H1 (cell line): ENCODE measurements around the gene ARID2. TPM values are rescaled to one million over a fixed set of nuclear protein-coding genes. Genes with fewer than 3 reads are reported as not detected.

Experiments
- CTCF ChIA-PET: fragments of 300-600 bp; sonication (Branson Sonifier 250); formaldehyde crosslinking; loops from one replicate; lab custom pipeline; 2021; ENCODE audit not compliant: partially characterized antibody; lab: Charles Lee
- POLR2A ChIA-PET: fragments of 300-600 bp; sonication (Branson Sonifier 250); formaldehyde crosslinking; loops from one replicate; lab custom pipeline; 2021; ENCODE audit warnings: inconsistent platforms; ENCODE audit not compliant: partially characterized antibody; lab: Charles Lee
- DNase-seq, 2 experiments: peaks; one replicate each; pipeline versions ENCODE4 v3.0.0 to v3.0.0-alpha.2; 2010 to 2022; ENCODE audit warnings: low spot score in 2 of 2, low read depth in 1 of 2, mixed read lengths in 1 of 2
- FAIRE-seq: peaks from 2 replicates; lab custom pipeline; 2011; peaks lifted over from hg19 to GRCh38; lab: Jason Lieb, UNC
- H2AFZ ChIP-seq: 2 replicates; pipeline ENCODE4 v1.8.1; 2012; ENCODE audit warnings: low read length, inconsistent platforms
- H2AK5ac ChIP-seq: 2 replicates; pipeline ENCODE4 v1.6.1; 2013; ENCODE audit warnings: low read depth, low read length
- H2BK120ac ChIP-seq: replicated peaks from 2 replicates; pipeline ENCODE3; 2013; ENCODE audit warnings: low read depth, low read length, inconsistent platforms
- H2BK12ac ChIP-seq: 2 replicates; pipeline ENCODE4 v1.6.1; 2013; ENCODE audit warnings: low read depth, low read length
- H2BK15ac ChIP-seq: 2 replicates; pipeline ENCODE4 v1.6.1; 2013; ENCODE audit warnings: low read length
- H2BK20ac ChIP-seq: 2 replicates; pipeline ENCODE4 v1.6.1; 2013; ENCODE audit warnings: low read length
- H2BK5ac ChIP-seq: 2 replicates; pipeline ENCODE4 v1.6.1; 2013; ENCODE audit warnings: low read depth, low read length
- H3K14ac ChIP-seq: 2 replicates; pipeline ENCODE4 v1.6.1; 2013; ENCODE audit warnings: inconsistent platforms; ENCODE audit not compliant: insufficient read length
- H3K18ac ChIP-seq: 2 replicates; pipeline ENCODE4 v1.6.1; 2013; ENCODE audit warnings: low read length; ENCODE audit errors: extremely low read depth
- H3K23ac ChIP-seq: 2 replicates; pipeline ENCODE4 v1.6.1; 2013; ENCODE audit warnings: inconsistent platforms; ENCODE audit not compliant: insufficient read length
- H3K23me2 ChIP-seq: 2 replicates; pipeline ENCODE4 v1.6.1; 2013; ENCODE audit warnings: low read depth, low read length
- H3K27ac ChIP-seq: 2 replicates; pipeline ENCODE4 v1.6.1; 2011; ENCODE audit warnings: low read depth, low read length, inconsistent platforms
- H3K27me3 ChIP-seq, 4 experiments: replicated peaks in 1 of 4; 1 replicate in 1 of 4; 2 replicates in 3 of 4; pipeline versions ENCODE4 v1.6.1 to v1.8.1; 2011 to 2013; ENCODE audit warnings: low read length in 3 of 4, mild to moderate bottlenecking in 3 of 4, inconsistent platforms in 2 of 4, mixed read lengths in 2 of 4, moderate library complexity in 1 of 4; ENCODE audit not compliant: control insufficient read depth in 3 of 4, insufficient read depth in 3 of 4; ENCODE audit errors: extremely low read depth in 1 of 4
- H3K36me3 ChIP-seq, 4 experiments: 2 replicates each; pipeline versions ENCODE4 v1.6.1 to v1.8.1; 2011 to 2013; ENCODE audit warnings: mild to moderate bottlenecking in 4 of 4, low read length in 3 of 4, moderate library complexity in 2 of 4, control low read depth in 1 of 4, inconsistent platforms in 1 of 4; ENCODE audit not compliant: insufficient read depth in 4 of 4, control insufficient read depth in 2 of 4
- H3K4ac ChIP-seq: replicated peaks from 2 replicates; pipeline ENCODE3; 2013; ENCODE audit warnings: low read length, low read depth, mixed read lengths, inconsistent platforms; ENCODE audit not compliant: insufficient read length
- H3K4me1 ChIP-seq, 4 experiments: replicated peaks in 1 of 4; 1 replicate in 1 of 4; 2 replicates in 3 of 4; pipeline versions ENCODE4 v1.6.1 to v1.8.1; 2011 to 2013; ENCODE audit warnings: low read length in 3 of 4, inconsistent platforms in 2 of 4, mixed read lengths in 1 of 4; ENCODE audit not compliant: insufficient read depth in 4 of 4, control insufficient read depth in 3 of 4
- H3K4me2 ChIP-seq, 2 experiments: 2 replicates each; pipeline versions ENCODE4 v1.6.1 to v1.8.1; 2011 to 2013; ENCODE audit warnings: low read depth in 2 of 2, low read length in 2 of 2, control low read depth in 1 of 2, inconsistent platforms in 1 of 2, mild to moderate bottlenecking in 1 of 2; ENCODE audit not compliant: insufficient read depth in 1 of 2
- H3K4me3 ChIP-seq, 4 experiments: fragments of 200-600, 300-600 bp in 1 of 4; sonication (generic), shearing (Covaris generic), sonication (Bioruptor Twin) in 1 of 4; 2 replicates each; pipeline versions ENCODE4 v1.5.1 to v1.8.1; 2011 to 2016; ENCODE audit warnings: low read length in 4 of 4, low read depth in 3 of 4, control low read depth in 2 of 4, inconsistent platforms in 2 of 4, mild to moderate bottlenecking in 2 of 4, mixed read lengths in 1 of 4, moderate library complexity in 1 of 4; ENCODE audit not compliant: insufficient read depth in 2 of 4; ENCODE audit errors: extremely low read depth in 1 of 4
- H3K56ac ChIP-seq: replicated peaks from 2 replicates; pipeline ENCODE3; 2013; ENCODE audit warnings: low read depth, mild to moderate bottlenecking, mixed read lengths, low read length, inconsistent platforms; ENCODE audit not compliant: insufficient read length
- H3K79me1 ChIP-seq: 2 replicates; pipeline ENCODE4 v1.6.1; 2013; ENCODE audit warnings: low read depth, low read length, control low read depth
- H3K79me2 ChIP-seq, 2 experiments: 2 replicates each; pipeline versions ENCODE4 v1.6.1 to v1.8.1; 2012 to 2013; ENCODE audit warnings: low read length in 2 of 2, mild to moderate bottlenecking in 2 of 2, inconsistent platforms in 1 of 2; ENCODE audit not compliant: insufficient read depth in 2 of 2, control insufficient read depth in 1 of 2
- H3K9ac ChIP-seq, 4 experiments: replicated peaks in 1 of 4; 1 replicate in 1 of 4; 2 replicates in 3 of 4; pipeline versions ENCODE4 v1.6.1 to v1.8.1; 2011 to 2013; ENCODE audit warnings: low read depth in 3 of 4, low read length in 3 of 4, control low read depth in 2 of 4, mild to moderate bottlenecking in 2 of 4, moderate library complexity in 2 of 4, inconsistent platforms in 1 of 4; ENCODE audit errors: extremely low read depth in 1 of 4
- H3K9me3 ChIP-seq, 2 experiments: 2 replicates each; pipeline versions ENCODE4 v1.6.1 to v1.8.1; 2012 to 2013; ENCODE audit warnings: mild to moderate bottlenecking in 2 of 2, moderate library complexity in 2 of 2, control low read depth in 1 of 2, inconsistent platforms in 1 of 2, low read depth in 1 of 2, low read length in 1 of 2, mixed read lengths in 1 of 2; ENCODE audit not compliant: insufficient read depth in 2 of 2
- H4K20me1 ChIP-seq, 2 experiments: replicated peaks in 1 of 2; 2 replicates each; pipeline versions ENCODE3 to v1.8.1; 2011 to 2013; ENCODE audit warnings: inconsistent platforms in 2 of 2, low read length in 2 of 2, mild to moderate bottlenecking in 1 of 2; ENCODE audit not compliant: insufficient read depth in 2 of 2, control insufficient read depth in 1 of 2
- H4K5ac ChIP-seq: 2 replicates; pipeline ENCODE4 v1.6.1; 2013; ENCODE audit warnings: low read length, low read depth, mixed read lengths, inconsistent platforms; ENCODE audit not compliant: insufficient read length
- H4K8ac ChIP-seq: 2 replicates; pipeline ENCODE4 v1.8.0; 2013; ENCODE audit warnings: mild to moderate bottlenecking, moderate library complexity, low read length, inconsistent platforms; ENCODE audit not compliant: insufficient read depth; ENCODE audit errors: extremely low read depth
- H4K91ac ChIP-seq: replicated peaks from 2 replicates; pipeline ENCODE3; 2013; ENCODE audit warnings: low read length, mixed read lengths, inconsistent platforms; ENCODE audit not compliant: insufficient read length
- ASH2L ChIP-seq: fragments of 200-600, 300-600 bp; sonication (generic); IDR thresholded peaks from one replicate; pipeline ENCODE4 v1.7.1; 2017; ENCODE audit warnings: low read length
- BACH1 ChIP-seq: IDR thresholded peaks from 2 replicates; pipeline ENCODE4 v1.6.1; 2012; ENCODE audit warnings: low read length, improper control_type of control experiment
- BCL11A ChIP-seq, 2 experiments: IDR thresholded peaks; one replicate each; pipeline ENCODE4 v1.6.1; 2011; ENCODE audit warnings: low read depth in 2 of 2, low read length in 2 of 2, mild to moderate bottlenecking in 2 of 2
- GABPA ChIP-seq: IDR thresholded peaks from 2 replicates; pipeline ENCODE4 v1.6.1; 2011; ENCODE audit warnings: mild to moderate bottlenecking, low read length, moderate library complexity, borderline replicate concordance; ENCODE audit not compliant: insufficient read depth
- HDAC6 ChIP-seq: IDR thresholded peaks from one replicate; pipeline ENCODE4 v1.7.1; 2012; ENCODE audit warnings: low read depth, mild to moderate bottlenecking, inconsistent platforms, low read length, moderate library complexity
- NRF1 ChIP-seq: IDR thresholded peaks from 2 replicates; pipeline ENCODE4 v1.6.1; 2011; ENCODE audit warnings: mild to moderate bottlenecking, low read depth, low read length, improper control_type of control experiment
- RAD21 ChIP-seq, 2 experiments: IDR thresholded peaks in 1 of 2; conservative IDR thresholded peaks in 1 of 2; 2 replicates each; pipeline ENCODE4 v1.6.1; 2011; ENCODE audit warnings: low read depth in 2 of 2, low read length in 2 of 2, improper control_type of control experiment in 1 of 2, inconsistent platforms in 1 of 2, mild to moderate bottlenecking in 1 of 2, moderate library complexity in 1 of 2
- RNF2 ChIP-seq: fragments of 200-900, 300-1000 bp; sonication (generic); IDR thresholded peaks from 2 replicates; pipeline ENCODE4 v1.7.1; 2016; ENCODE audit warnings: borderline replicate concordance, low read depth, mild to moderate bottlenecking, antibody characterized with exemption, low read length; ENCODE audit not compliant: poor library complexity, severe bottlenecking; ENCODE audit errors: missing control alignments
- SAP30 ChIP-seq: fragments of 300-600 bp; sonication (generic); IDR thresholded peaks from 2 replicates; pipeline ENCODE4 v1.7.1; 2012; ENCODE audit warnings: low read length, moderate library complexity, mild to moderate bottlenecking, inconsistent platforms; ENCODE audit not compliant: insufficient read depth, insufficient replicate concordance
- SUZ12 ChIP-seq: fragments of 200-600 bp; sonication (generic); IDR thresholded peaks from 2 replicates; pipeline ENCODE4 v1.6.1; 2012; ENCODE audit warnings: mild to moderate bottlenecking, inconsistent platforms, low read length, moderate library complexity, mixed read lengths
- TAF1 ChIP-seq: IDR thresholded peaks from 2 replicates; pipeline ENCODE4 v1.6.1; 2011; ENCODE audit warnings: mild to moderate bottlenecking, low read depth, low read length
- WGBS, 2 experiments: shearing (Covaris generic) in 1 of 2; methylation state at CpG; one replicate each; pipeline versions ENCODE4 v1.1.6 to v1.1.7; 2013 to 2015; ENCODE audit warnings: low lambda C conversion rate in 2 of 2, mixed read lengths in 2 of 2, inconsistent platforms in 1 of 2, low coverage in 1 of 2, missing lambda C conversion rate in 1 of 2; ENCODE audit not compliant: insufficient replicate concordance in 2 of 2, insufficient coverage in 1 of 2, insufficient read length in 1 of 2; ENCODE audit errors: extremely low coverage in 1 of 2, missing lambda C conversion rate in 1 of 2; 5-methylcytosine and 5-hydroxymethylcytosine counted together
- polyA plus RNA-seq, 7 experiments: library from polyadenylated mRNA; depleted of rRNA in 3 of 7; stranded (reverse) in 5 of 7; unstranded in 2 of 7; fragments of >200 nt in 5 of 7; fragments of 200-250 nt in 2 of 7; gene quantifications; 1 replicate in 5 of 7; 2 replicates in 1 of 7; 4 replicates in 1 of 7; pipeline versions ENCODE4 v1.2.1 to v1.2.3, GENCODE V29; 2011 to 2013; ENCODE audit warnings: missing spikeins in 2 of 7, mixed read lengths in 2 of 7
- total RNA-seq: library from RNA; stranded (reverse); fragmentation: NEBNext Ultra II Directional; extraction: Animal tissue kit (Norgen Biotek cat#: 25700); gene quantifications from 2 replicates; pipeline ENCODE4 v1.2.1, GENCODE V29; 2021
- TF ChIP-seq, protein P1 (sequence below): IDR thresholded peaks from 2 replicates; pipeline ENCODE4 v1.6.1; 2012; ENCODE audit warnings: inconsistent platforms

ARID2 gene
- total and polyA plus RNA-seq, 2 of the 8 experiments (the other 6 are each of a cell fraction or from before 2014, with no cell fraction given): 32.0 to 45.2 TPM

GRCh38 chr12:45890276-45890675, 160.8 kb downstream of the ARID2 start:
- no peak for TF ChIP-seq BACH1
- no peak for TF ChIP-seq HDAC6
- TF ChIP-seq ASH2L: no peak
- no peak for TF ChIP-seq BCL11A (IDR thresholded peaks at IDR 0.05; ENCODE audit: low read depth in 2 of 2, low read length in 2 of 2)
- TF ChIP-seq NRF1: no peak
- TF ChIP-seq SUZ12: no peak
- no peak for TF ChIP-seq RAD21 (IDR thresholded peaks at IDR 0.05 in 1 of 2, conservative IDR thresholded peaks at IDR 0.05 in 1 of 2; ENCODE audit: low read depth in 2 of 2, low read length in 2 of 2)
- TF ChIP-seq TAF1: no peak
- TF ChIP-seq SAP30: no peak
- TF ChIP-seq RNF2: no peak
- TF ChIP-seq, protein P1, sequence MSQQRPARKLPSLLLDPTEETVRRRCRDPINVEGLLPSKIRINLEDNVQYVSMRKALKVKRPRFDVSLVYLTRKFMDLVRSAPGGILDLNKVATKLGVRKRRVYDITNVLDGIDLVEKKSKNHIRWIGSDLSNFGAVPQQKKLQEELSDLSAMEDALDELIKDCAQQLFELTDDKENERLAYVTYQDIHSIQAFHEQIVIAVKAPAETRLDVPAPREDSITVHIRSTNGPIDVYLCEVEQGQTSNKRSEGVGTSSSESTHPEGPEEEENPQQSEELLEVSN: no peak
- no peak for TF ChIP-seq GABPA
- H2BK5ac ChIP-seq: no peak overlapping the region
- no peak overlapping the region for H3K14ac ChIP-seq
- no peak overlapping the region for H2BK15ac ChIP-seq
- H3K79me2 ChIP-seq: no peaks in the 10 kb centered on the region
- no peak overlapping the region for H3K56ac ChIP-seq
- 83% methylated on average over 2 of the region's 2 CpGs; no CpG with 5 or more reads in 1 of the 2 experiments for WGBS, 2 experiments
- H3K36me3 ChIP-seq: peaks cover 0 to 34% (median 14%) of the 10 kb centered on the region in 4 experiments; a peak in 7 of 8 replicates
- H4K8ac ChIP-seq: no peak overlapping the region
- H4K20me1 ChIP-seq: peaks cover 1% of the 10 kb centered on the region in 2 experiments
- no peak overlapping the region for H4K5ac ChIP-seq
- H3K4me2 ChIP-seq: no peak overlapping the region
- H2BK120ac ChIP-seq: no peak overlapping the region
- H3K9me3 ChIP-seq: no peaks in the 10 kb centered on the region
- H3K23me2 ChIP-seq: no peaks in the 10 kb centered on the region
- no peak overlapping the region for H3K4me3 ChIP-seq
- H2AK5ac ChIP-seq: no peak overlapping the region
- H3K9ac ChIP-seq: no peak overlapping the region
- no peak overlapping the region for H2AFZ ChIP-seq
- no peaks in the 10 kb centered on the region for H3K79me1 ChIP-seq
- no peak overlapping the region for H3K4ac ChIP-seq
- no peaks in the 10 kb centered on the region for H3K4me1 ChIP-seq
- no peak overlapping the region for H3K18ac ChIP-seq
- ChIA-PET POLR2A (no interaction called here), CTCF (no interaction called here)
- no peak overlapping the region for H3K27ac ChIP-seq
- H3K27me3 ChIP-seq: no peaks in the 10 kb centered on the region
- no peak overlapping the region for H2BK20ac ChIP-seq
- no peak for FAIRE-seq
- no peak overlapping the region for H4K91ac ChIP-seq
- no peak overlapping the region for H2BK12ac ChIP-seq
- DNase-seq: no peak
- H3K23ac ChIP-seq: no peak overlapping the region
